HG03095 (cell line): ENCODE measurements around the gene URGCP.
A peak's percentile ranks its signal among the peaks of the same experiment; 100 is the strongest.

Source experiments
- ATAC-seq: cut with Tn5 transposase; IDR thresholded peaks from one replicate; pipeline ENCODE4 v1.9.1; 2021; ENCODE audit warnings: moderate library complexity; ENCODE audit not compliant: unreplicated experiment

Gene URGCP

DNA sequence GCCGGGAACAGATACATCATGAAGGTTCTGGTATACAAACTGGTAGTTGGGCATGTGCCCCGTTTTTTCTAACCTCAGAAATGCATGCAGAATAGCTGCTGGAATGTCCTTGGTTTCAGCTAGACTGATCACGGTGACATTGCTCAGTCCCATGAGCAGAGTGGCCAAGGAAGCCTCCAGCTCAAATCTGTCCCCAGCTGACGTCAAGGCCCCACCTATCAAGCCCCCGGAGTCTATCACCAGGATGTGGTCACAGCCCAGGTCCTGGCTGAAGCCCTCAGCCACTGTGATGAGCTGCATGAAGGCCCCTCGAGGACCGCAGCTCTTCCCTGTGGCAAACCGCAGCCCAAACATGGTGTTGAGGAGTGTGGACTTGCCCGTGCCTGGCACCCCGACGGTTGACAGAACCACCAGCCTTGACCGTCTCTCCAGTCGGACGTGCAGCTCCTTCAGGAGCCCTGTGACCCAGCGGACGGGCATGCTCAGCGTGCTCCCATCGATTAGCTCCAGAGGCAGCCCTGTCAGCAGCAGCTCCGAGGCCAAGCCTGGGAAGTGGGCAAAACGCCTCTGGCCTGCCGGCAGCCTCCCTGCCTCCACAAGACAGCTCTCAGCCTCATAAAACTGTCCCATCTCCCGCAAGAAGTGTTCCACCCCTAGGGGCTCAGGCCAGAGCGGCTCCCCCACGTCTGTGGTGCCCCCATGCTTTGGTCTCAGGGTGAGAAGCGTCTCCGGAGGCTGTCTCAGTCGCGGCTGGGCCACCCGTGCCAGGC, 29.2 kb downstream of the URGCP start:
- no peak for ATAC-seq

- no peak for ATAC-seq
Measured at GRCh38 chr7:43876241-43876640, 30.2 kb downstream of the URGCP start.

GRCh38 chr7:43873300-43873699, 33.1 kb downstream of the URGCP start:
- ATAC-seq, result no peak

GRCh38 chr7:43872406-43873110, 33.8 kb downstream of the URGCP start:
- ATAC-seq, result no peak

DNA sequence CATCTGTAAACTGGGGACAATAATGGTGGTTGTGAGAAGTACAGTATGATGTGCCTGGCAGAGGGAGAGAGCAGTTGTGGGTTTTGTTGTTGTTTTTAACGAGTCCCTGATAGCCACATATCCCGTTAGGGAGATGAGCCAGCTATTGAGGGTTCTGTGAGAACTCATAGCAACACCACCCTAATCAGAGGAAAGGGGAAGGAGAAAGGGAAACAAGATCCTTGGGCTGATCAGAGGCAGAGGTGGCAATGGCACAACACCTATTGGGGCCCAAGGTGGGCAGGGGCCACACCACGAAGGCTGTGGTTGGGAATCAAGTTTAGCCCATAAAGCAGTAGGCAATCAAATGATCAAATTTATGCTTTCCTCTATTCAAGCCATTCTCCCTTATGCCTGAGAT, 35.3 kb downstream of the URGCP start:
- no peak for ATAC-seq

GRCh38 chr7:43870316-43870715, 36.1 kb downstream of the URGCP start:
- ATAC-seq, result no peak

DNA sequence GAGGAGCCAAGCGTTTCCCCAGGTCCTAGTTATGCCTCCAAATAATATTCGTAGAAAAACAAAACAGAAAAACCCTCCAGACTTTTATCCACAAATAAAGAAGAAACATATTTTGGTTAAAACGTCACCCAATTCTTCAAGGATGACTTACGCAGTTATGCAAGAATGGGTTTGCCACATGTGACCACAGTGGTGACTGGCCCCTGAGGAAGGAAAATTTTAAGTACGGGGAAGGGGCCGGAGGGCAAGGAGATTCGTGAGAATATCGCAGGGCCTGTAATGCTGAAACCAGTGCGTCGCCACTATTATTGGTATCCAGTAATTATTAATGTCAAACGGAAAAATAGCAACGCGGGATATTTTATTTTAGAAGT, 36.5 kb downstream of the URGCP start:
- no peak for ATAC-seq

DNA sequence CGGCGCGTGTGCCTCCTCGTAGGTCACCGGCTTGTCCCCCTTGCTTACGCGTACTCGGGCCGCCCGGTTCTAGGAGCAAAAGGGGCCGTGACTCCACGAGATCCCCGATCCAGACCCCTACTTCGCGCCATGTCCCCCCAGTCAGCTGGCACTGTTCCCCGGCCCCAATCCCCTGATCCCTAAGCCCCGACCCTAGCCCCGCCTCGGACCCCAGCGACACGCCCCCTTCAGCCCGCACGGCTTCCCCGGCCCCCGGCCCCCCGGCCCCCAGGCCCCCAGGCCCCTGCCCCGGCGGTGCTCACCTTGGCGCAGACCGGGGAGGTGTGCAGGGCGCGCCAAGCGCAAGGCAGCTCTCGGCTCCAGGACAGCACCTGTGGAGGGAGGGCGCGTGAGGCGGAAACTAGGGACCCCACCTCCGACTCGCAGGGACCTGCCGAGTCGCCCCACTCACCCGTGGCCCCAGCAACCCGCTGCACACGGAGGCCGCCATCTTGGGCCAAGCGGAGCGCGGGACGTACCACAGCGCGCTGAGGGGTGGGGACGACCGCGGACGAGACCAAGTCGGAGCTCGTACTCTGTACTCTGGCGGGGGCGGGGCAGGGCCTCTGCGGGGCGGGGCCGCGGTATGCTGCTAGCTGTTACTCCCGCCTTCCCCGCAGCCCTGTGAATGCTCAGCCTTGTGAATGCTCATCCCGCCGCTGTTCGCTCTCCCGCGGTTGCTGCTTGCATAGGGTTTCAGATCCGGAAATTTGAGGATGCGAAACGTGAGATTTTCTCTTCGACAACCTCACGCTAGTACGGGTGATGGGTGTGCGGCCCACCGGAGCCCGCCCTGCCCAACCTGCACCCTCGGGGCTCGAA, 37.2 kb downstream of the URGCP start, which contains the start of gene MRPS24:
TSS of gene MRPS24 (minus strand) at position 512 of the 861 bp plus-strand sequence. CDS start at position 490, 22 bp downstream.
- ATAC-seq, result peak; percentile 93

DNA sequence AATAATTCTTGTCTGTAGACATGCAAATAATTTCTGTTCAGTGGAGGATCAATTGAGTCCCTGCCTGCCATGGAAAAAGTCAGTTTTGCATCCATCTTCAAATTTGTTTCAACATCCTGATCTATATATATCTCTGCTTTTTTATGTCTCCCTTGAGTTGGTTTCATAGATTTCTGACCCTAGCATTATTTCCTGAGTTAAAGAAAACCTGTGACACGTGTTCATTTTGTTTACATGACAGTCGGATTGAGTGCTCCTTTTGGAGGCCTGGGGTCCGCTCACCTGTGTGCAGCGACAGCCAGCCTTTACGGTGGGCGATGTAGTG, 37.8 kb downstream of the URGCP start:
- peak; percentile 4 for ATAC-seq

DNA sequence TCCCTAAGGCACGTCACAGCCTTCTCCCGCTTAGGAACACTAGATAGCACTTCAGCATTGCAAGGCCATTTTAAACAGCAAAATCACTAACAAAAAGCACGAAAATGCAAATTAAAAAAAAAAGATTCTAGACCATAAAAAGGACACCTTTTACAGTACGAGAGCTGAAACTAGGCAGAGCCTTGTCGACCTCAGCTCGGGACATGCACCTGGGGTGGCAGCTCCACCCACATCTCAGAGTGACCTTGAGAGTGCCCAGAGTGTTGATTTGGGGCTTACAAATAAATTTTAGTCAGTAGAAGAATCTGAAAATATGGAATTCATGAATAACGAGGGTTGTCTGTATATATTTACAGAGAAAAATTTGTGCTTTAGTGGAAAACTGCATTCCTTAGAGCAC, 38.2 kb downstream of the URGCP start:
- ATAC-seq, result no peak

DNA sequence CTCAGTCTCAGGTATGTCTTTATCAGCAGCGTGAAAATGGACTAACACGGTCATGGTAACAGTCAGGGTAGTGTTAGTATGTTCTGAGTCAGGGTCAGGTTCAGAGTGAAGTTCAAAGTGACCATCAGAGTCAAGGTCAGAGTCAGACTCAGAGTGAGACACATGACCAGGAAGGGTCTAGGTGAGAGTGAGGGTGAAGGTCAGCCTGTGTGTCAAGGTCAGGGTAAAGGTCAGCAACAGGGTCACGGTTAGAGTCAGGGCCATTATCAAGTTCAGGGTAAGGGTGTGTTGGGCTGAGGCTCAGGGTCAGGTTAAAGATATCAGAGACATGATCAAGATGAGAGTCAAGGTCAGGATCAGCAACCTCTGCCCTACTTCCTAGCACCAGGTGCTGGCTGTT, 41.1 kb downstream of the URGCP start:
- ATAC-seq, result no peak

DNA sequence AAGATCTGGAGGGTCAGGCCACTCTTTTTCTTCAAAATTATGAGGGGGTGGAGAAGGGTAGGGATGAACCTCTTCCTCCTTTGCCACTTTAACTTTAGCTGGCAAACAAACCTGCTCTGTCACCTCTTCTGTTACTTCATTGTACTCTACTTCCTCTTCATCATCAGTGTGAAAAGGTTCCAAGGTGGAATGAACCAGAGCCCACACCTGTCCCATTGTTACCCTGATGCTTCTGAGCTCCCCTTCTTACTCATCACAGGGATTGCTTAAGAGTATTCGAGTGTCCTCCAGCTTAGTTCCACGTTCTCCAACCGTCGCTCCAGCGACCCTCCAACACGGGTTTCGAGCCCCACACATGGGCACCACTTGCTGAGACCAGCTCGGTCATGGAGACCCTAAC, 42.3 kb downstream of the URGCP start:
- ATAC-seq, result no peak

DNA sequence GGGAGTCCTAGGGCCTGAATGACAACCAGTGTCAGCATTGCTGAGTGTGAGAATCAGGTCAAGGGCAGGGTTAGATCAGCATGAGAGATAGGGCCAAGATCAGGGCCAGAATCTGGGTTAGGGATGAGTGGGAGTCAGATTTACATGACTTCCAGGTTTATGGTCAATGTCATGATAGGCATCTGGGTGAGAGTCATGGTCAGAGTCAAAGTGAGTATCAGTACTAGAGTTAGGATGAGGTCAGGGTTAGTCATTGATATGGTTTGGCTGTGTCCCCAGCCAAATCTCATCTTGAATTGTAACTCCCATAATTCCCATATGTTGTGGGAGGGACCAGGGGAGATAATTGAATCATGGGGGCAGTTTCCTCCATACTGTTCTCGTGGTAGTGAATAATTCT, 49.4 kb downstream of the URGCP start:
- no peak for ATAC-seq

DNA sequence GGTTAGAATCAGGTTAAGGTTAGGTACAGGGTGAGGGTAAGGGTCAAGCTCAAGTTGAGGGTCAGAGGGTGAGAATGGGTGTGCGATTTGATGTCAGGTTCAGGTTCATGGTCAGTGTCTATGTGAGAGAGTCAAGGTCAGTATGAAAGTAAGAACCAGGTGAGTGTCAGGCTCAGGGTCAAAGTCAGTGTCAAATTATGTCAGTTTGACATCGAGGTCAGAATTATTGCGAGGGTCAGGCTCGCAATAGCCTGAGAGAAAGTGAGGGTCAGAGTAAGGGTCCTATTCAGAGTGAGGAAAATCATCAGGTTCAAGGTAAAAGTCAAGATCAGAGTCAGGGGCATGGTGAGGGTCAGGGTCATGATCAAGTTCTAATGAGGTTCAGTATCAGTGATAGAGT, 50.1 kb downstream of the URGCP start:
- no peak for ATAC-seq

DNA sequence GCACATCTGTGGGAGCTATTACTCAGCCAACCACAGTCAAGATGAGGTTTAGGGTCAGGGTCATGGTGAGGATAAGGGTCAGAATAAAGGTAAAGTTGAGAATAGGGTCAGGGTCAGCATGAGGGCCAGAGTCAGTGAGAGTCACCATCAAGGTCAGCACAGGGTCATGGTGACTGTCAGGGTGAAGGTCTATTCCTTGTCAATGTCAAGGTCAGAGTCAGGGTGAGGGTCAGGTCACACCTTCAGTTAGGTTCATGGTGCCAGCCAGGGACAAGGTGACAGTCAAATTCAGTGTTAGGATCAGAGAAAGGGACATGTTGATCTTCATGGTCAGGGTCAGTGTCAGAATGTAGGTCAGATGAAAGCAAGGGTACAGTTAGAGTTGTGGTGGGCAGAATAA, 51.2 kb downstream of the URGCP start:
- ATAC-seq, result no peak

DNA sequence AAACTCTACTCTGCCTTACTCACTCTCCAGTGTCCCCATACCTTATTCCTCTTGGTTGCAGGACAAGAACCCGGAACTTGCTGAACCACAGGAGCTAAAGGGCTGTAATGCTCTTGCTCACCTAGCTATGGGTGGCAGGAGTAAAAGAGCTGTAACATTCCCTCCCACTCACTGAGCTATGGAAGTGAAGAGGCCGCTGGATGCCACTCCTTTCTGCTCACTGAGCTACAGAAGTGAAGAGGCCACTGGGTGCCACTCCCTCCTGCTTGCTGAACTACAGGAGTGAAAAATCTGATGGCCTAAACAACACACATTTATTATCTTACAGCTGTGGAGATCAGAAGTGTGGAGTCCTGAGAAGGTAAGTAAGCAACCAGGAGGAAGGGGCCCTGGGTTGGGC, 54.6 kb downstream of the URGCP start:
- no peak for ATAC-seq

GRCh38 chr7:43850348-43851116, 55.9 kb downstream of the URGCP start:
- ATAC-seq, result no peak

- no peak for ATAC-seq
Measured at GRCh38 chr7:43849047-43849446, 57.3 kb downstream of the URGCP start.

GRCh38 chr7:43847496-43847895, 58.9 kb downstream of the URGCP start:
- ATAC-seq, result no peak

DNA sequence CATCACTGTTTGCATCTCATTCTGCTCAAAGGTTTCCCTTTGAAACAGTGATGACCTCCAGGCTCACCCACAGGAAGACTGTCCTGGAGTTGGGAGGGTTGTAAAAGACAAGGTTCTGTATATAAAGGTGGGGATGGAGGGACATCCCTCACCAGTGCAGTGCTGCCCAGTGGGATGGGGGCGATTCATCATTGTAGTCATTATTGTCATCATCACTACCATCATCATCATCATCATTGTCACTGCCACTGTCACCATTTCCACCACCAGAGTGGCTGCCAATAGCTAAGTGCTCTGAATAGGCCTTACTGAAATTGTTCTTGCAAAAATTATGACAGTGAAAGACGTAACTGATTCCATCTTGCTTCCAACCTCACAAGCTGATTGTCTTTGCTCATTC, 61.7 kb downstream of the URGCP start:
- no peak for ATAC-seq

- ATAC-seq, result no peak
Measured at GRCh38 chr7:43844257-43844656, 62.1 kb downstream of the URGCP start.
